Activated T-helper 17 cell treated with anti-CD3 and anti-CD28 coated beads, Interleukin-2, amount 50 U/mL, for 72 hours (primary cell): ENCODE measurements around the gene DEFB131B. TPM values are rescaled to one million over a fixed set of nuclear protein-coding genes. Genes with fewer than 3 reads are reported as not detected.
"Not testable (repeated sequence)": the region's sequence is repeated elsewhere in the genome, so short reads cannot be mapped to it uniquely, and the experiment has no call there.

Experiments used
- ATAC-seq: fragments of 150-1000 bp; cut with Tn5 transposase; replicated peaks from 2 replicates; pipeline ENCODE4 v1.10.0; 2021; ENCODE audit warnings: mild to moderate bottlenecking, moderate library complexity
- H3K27ac Mint-ChIP-seq: one replicate; pipeline ENCODE4 v1.8.0; 2022; ENCODE audit warnings: mixed read lengths
- H3K27me3 Mint-ChIP-seq: one replicate; pipeline ENCODE4 v1.8.0; 2022; ENCODE audit warnings: mixed read lengths
- H3K36me3 Mint-ChIP-seq: one replicate; pipeline ENCODE4 v1.8.0; 2022; ENCODE audit warnings: low read depth, mild to moderate bottlenecking, mixed read lengths
- H3K4me1 Mint-ChIP-seq: one replicate; pipeline ENCODE4 v1.8.0; 2022; ENCODE audit warnings: mixed read lengths
- H3K4me3 Mint-ChIP-seq: one replicate; pipeline ENCODE4 v1.8.0; 2022; ENCODE audit warnings: mild to moderate bottlenecking, mixed read lengths
- H3K9me3 Mint-ChIP-seq: one replicate; pipeline ENCODE4 v1.8.0; 2022; ENCODE audit warnings: mixed read lengths
- total RNA-seq, 2 donors: library from RNA; stranded (reverse); gene quantifications; one replicate each; pipeline ENCODE4 v1.2.3, GENCODE V29; 2022

DEFB131B gene
- not detected for total RNA-seq

DNA sequence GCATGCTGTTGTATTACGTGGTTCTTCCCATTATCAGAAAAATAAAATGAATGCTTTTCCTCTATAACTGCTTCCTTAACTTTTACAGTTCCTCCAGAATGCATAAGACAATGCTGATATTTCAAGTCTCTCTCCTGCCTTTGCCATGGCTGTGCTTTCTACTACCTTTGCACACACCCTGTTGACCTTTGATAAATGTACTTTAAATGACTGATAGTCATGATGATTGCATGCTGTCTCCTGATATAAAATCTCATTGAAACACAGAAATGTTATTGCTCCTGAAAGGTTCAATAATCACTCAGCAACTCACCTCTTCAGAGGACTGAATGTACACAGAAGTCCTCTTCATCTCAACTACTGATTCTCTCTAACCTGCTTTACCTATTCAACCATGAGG is at the start of gene DEFB131B:
DEFB131B (plus strand) TSS at position 395 of the 400 bp plus-strand sequence; CDS start at position 395, 0 bp downstream.
- not testable (repeated sequence) for H3K27me3 Mint-ChIP-seq, H3K27ac Mint-ChIP-seq, H3K4me1 Mint-ChIP-seq, ATAC-seq, H3K9me3 Mint-ChIP-seq, H3K4me3 Mint-ChIP-seq
- peaks cover 45% of the 10 kb centered on the region for H3K36me3 Mint-ChIP-seq

DNA sequence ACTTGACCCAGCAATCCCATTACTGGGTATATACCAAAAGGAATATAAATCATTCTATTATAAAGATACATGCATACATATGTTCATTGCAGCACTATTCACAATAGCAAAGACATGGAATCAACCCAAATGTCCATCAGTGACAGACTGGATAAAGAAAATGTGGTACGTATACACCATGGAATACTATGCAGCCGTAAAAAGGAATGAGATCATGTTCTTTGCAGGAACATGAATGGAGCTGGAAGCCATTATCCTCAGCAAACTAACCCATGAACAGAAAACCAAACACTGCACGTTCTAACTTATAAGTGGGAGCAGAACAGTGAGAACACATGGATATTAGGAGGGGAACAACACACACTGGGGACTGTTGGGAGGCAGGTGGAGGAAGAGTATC is 49.0 kb upstream of the DEFB131B start:
- not testable (repeated sequence) for H3K27me3 Mint-ChIP-seq, H3K9me3 Mint-ChIP-seq, H3K36me3 Mint-ChIP-seq, H3K4me1 Mint-ChIP-seq, H3K27ac Mint-ChIP-seq, ATAC-seq, H3K4me3 Mint-ChIP-seq

- H3K4me1 Mint-ChIP-seq, H3K27ac Mint-ChIP-seq, H3K27me3 Mint-ChIP-seq, H3K9me3 Mint-ChIP-seq, H3K36me3 Mint-ChIP-seq, H3K4me3 Mint-ChIP-seq, ATAC-seq: not testable (repeated sequence)
Measured at GRCh38 chr11:71829686-71830085, 48.6 kb upstream of the DEFB131B start.

DNA sequence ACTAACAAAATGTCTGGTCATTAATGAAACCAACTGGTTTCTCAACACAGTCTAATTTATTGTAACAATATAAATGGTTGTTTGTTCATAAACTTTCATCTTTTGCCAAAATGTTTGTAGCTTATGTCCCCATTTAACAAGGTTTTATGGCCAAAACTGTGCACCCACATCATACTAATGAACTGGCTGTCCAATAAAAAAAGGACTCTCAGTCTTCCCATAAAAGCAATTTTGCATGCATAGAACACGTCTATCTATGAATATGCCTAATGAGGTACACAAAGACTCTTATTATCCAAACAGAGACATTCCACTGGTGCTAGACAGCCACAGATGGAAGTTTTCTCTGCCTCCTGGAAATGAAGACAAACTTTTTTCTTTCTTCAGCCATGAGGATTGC is 45.4 kb upstream of the DEFB131B start, which contains the start of gene DEFB108B:
DEFB108B (plus strand) TSS at position 390 of the 400 bp plus-strand sequence; CDS start at position 390, 0 bp downstream.
- not testable (repeated sequence) for H3K4me3 Mint-ChIP-seq, H3K9me3 Mint-ChIP-seq, H3K36me3 Mint-ChIP-seq, ATAC-seq, H3K27ac Mint-ChIP-seq, H3K27me3 Mint-ChIP-seq, H3K4me1 Mint-ChIP-seq

DNA sequence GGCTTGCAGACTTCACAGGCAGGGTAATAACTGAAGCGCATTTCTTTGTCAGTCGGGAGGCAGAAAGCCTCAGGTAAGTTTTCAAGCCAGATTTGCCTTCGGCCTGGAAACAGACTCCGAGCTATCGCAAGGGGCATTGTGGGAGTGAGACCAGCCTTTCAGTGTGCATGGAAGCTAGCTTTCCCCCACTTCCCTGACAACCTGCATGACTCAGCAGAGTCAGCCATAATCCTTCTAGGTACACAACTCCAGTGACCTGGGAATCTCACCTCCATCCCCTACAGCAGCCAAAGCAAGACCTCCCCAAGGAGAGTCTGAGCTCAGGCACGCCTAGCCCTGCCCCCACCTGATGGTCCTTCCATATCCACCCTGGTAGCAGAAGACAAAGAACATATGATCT is 35.5 kb upstream of the DEFB131B start:
- H3K27ac Mint-ChIP-seq, ATAC-seq, H3K27me3 Mint-ChIP-seq, H3K36me3 Mint-ChIP-seq, H3K4me3 Mint-ChIP-seq, H3K4me1 Mint-ChIP-seq, H3K9me3 Mint-ChIP-seq: not testable (repeated sequence)

DNA sequence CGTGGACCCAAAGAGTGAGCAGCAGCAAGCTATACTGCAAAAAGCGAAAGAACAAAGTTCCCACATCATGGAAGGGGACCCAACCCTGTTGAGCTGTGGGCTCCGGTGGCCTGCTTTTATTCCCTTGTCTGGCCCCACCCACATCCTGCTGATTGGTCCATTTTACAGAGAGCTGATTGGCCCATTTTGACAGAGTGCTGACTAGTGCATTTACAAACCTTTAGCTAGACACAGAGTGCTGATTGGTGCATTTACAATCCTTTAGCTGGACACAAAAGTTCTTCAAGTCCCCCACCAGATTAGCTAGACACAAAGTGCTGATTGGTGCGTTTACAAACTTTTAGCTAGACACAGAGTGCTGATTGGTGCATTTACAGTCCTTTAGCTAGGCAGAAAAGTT is 34.9 kb upstream of the DEFB131B start:
- H3K27ac Mint-ChIP-seq, H3K9me3 Mint-ChIP-seq, H3K4me1 Mint-ChIP-seq, H3K27me3 Mint-ChIP-seq, H3K36me3 Mint-ChIP-seq, H3K4me3 Mint-ChIP-seq, ATAC-seq: not testable (repeated sequence)

- no peak overlapping the region for H3K27ac Mint-ChIP-seq
- ATAC-seq, result no peak
- no peak overlapping the region for H3K4me3 Mint-ChIP-seq
Measured at GRCh38 chr11:71843858-71844257, 34.4 kb upstream of the DEFB131B start.

DNA sequence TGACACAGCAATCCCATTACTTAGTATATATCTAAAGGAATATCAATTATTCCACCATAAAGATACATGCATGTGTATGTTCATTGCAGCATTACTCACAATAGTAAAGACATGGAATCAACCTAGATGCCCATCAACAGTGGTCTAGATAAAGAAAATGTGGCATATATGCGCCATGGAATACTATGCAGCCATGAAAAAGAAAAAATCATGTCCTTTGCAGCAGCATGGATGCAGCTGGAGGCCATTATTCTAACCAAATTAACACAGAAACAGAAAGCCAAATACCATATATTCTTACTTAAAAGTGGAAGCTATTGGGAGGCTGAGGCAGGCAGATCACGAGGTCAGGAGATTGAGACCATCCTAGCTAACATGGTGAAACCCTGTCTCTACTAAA is 24.4 kb upstream of the DEFB131B start:
- not testable (repeated sequence) for H3K27ac Mint-ChIP-seq, H3K9me3 Mint-ChIP-seq, H3K4me3 Mint-ChIP-seq

More at GRCh38 chr11:71843858-71844257, 34.4 kb upstream of the DEFB131B start:
- Mint-ChIP-seq H3K27me3 (no peaks in the 10 kb centered on the region), H3K36me3 (no peaks in the 10 kb centered on the region), H3K9me3 (no peaks in the 10 kb centered on the region), H3K4me1 (no peaks in the 10 kb centered on the region)

GRCh38 chr11:71855880-71856279 is 22.4 kb upstream of the DEFB131B start:
- H3K27ac Mint-ChIP-seq, H3K36me3 Mint-ChIP-seq, H3K9me3 Mint-ChIP-seq, H3K4me3 Mint-ChIP-seq, H3K4me1 Mint-ChIP-seq, ATAC-seq, H3K27me3 Mint-ChIP-seq: not testable (repeated sequence)

More for the DNA sequence above, 24.4 kb upstream of the DEFB131B start:
- ATAC-seq, H3K27me3 Mint-ChIP-seq, H3K4me1 Mint-ChIP-seq, H3K36me3 Mint-ChIP-seq: not testable (repeated sequence)

DNA sequence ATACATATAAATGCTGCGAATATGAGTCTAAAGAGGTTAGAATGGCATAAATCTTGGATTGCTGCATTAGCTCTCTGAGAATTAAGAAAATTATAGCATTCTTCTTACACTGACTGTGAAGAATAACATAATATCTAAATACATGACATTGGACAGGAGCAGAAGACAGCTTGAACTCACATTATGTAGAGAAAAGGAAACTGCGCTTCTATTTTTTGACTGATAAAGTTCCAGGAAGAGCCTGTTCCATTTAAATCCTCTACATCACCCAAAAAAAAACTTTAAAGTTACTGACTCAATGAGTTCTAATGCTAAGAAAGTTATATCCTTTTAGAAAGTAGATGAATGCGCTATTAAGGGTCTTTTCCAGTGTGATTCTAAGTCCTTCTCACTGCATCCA is 17.4 kb upstream of the DEFB131B start:
- not testable (repeated sequence) for H3K4me3 Mint-ChIP-seq, H3K4me1 Mint-ChIP-seq, H3K27ac Mint-ChIP-seq, H3K36me3 Mint-ChIP-seq, H3K9me3 Mint-ChIP-seq, H3K27me3 Mint-ChIP-seq, ATAC-seq

- H3K4me3 Mint-ChIP-seq, H3K27ac Mint-ChIP-seq, H3K9me3 Mint-ChIP-seq, H3K4me1 Mint-ChIP-seq, H3K27me3 Mint-ChIP-seq, H3K36me3 Mint-ChIP-seq: not testable (repeated sequence)
- peak; percentile 52 for ATAC-seq
Measured at GRCh38 chr11:71863978-71864627, 14.2 kb upstream of the DEFB131B start.

GRCh38 chr11:71867209-71867608 is 11.0 kb upstream of the DEFB131B start:
- H3K4me1 Mint-ChIP-seq, ATAC-seq, H3K27ac Mint-ChIP-seq, H3K4me3 Mint-ChIP-seq, H3K27me3 Mint-ChIP-seq, H3K36me3 Mint-ChIP-seq, H3K9me3 Mint-ChIP-seq: not testable (repeated sequence)

GRCh38 chr11:71869931-71870330 is 8.3 kb upstream of the DEFB131B start:
- not testable (repeated sequence) for H3K4me1 Mint-ChIP-seq, H3K27ac Mint-ChIP-seq, H3K36me3 Mint-ChIP-seq, H3K9me3 Mint-ChIP-seq, H3K4me3 Mint-ChIP-seq, H3K27me3 Mint-ChIP-seq
- peak; percentile 78 for ATAC-seq

DNA sequence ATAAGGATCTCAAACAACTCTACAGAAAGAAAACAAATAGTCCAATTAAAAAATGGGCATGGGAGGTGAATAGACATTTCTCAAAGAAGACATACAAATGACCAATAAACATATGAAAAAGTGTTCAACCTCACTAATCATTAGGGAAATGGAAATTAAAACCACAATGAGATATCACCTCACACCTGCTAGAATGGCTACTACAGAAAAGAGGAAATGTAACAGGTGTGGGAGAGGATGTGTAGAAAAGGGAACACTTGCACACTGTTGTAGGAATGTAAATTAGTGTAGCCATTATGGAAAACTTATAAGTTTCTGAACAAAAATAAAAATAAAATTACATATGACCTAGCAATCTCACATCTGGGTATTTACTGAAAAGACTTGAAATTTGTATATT is 7.6 kb upstream of the DEFB131B start:
- peaks cover 11% of the 10 kb centered on the region for H3K36me3 Mint-ChIP-seq
- not testable (repeated sequence) for H3K4me1 Mint-ChIP-seq, H3K9me3 Mint-ChIP-seq, H3K27ac Mint-ChIP-seq, H3K4me3 Mint-ChIP-seq, ATAC-seq, H3K27me3 Mint-ChIP-seq

DNA sequence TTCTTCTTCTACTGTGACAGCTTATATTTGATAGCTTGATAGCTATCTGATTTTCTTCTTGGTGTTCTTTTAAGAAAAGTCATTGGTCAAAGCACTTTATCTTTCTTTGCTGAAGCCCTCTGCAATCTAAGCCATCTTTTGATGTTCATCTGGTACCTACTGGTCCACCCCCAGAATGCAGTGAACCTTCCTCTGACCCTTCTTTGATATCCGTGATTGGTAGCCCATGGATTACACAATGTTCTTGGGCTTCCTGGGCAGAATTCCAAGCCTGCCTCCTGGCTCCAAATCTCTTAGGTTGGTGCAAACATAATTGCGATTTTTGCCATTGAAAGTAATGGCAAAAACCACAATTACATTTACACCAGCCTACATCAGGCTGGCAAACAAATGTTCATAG is 2.0 kb upstream of the DEFB131B start:
- ATAC-seq, H3K27me3 Mint-ChIP-seq, H3K27ac Mint-ChIP-seq, H3K4me1 Mint-ChIP-seq, H3K9me3 Mint-ChIP-seq, H3K4me3 Mint-ChIP-seq: not testable (repeated sequence)
- peaks cover 39% of the 10 kb centered on the region for H3K36me3 Mint-ChIP-seq

GRCh38 chr11:71885806-71886205 is 7.6 kb downstream of the DEFB131B start:
- not testable (repeated sequence) for H3K27me3 Mint-ChIP-seq, H3K4me3 Mint-ChIP-seq, H3K27ac Mint-ChIP-seq, H3K9me3 Mint-ChIP-seq, H3K4me1 Mint-ChIP-seq, ATAC-seq
- peaks cover 11% of the 10 kb centered on the region for H3K36me3 Mint-ChIP-seq
